DMS53 treated with DMSO at 0.1 percent for 48 hours (cell line): ENCODE measurements around the gene SCMH1.

Experiments
- DNase-seq: peaks from one replicate; lab custom pipeline; 2025; ENCODE audit not compliant: unreplicated experiment; lab: John Stamatoyannopoulos, UW

The SCMH1 gene

DNA sequence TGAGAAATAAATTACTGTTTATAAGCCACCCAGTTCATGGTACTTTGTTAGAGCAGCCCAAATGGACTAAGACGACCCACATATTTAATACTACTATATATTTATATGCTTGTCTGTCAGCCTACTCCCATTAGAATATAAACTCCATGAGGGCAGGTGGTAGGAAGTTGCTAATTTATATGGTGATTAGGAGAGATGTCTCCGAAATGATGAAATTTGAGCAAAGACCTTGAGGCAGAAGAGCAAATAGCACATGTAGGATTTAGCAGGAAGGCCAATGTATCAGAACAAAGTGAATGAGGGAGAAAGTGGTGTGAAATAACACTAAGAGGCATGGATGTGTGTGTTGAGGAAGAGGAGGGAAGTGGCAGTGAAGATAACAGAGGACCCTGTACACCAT lies 210.0 kb downstream of the SCMH1 start:
- DNase-seq: no peak

DNA sequence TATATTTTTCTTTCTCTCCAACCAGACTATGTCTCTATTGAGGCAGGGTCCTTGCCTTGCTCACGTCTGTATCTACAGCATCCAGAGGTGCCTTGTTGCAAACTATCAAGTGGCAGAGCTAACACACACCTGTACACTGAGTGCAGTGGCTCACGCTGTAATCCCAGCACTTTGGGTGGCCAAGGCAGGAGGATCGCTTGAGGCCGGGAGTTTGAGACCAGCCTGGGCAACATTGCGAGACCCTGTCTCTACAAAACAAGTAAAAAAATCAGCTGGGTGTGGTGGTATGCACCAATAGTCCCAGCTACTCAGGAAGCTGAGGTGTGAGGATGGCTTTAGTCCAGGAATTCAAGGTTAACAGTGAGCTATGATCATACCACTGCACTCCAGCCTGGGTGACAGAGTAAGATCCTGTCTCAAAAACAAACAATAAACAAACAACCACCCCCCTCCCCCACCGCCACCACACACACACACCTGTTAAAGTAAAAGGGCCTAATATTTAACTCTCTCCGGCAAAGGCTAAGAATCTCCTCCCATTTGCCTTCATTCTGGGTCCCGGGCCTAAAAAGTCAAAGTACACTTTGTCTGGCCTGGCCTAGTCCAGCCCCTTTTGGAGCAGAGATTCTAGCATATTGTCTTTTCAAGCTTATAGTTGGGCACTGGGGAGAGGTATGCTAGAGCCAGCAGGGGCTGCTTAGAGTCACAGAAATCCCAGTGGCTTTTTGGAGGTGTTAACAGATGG lies 211.1 kb downstream of the SCMH1 start:
- no peak for DNase-seq

DNA sequence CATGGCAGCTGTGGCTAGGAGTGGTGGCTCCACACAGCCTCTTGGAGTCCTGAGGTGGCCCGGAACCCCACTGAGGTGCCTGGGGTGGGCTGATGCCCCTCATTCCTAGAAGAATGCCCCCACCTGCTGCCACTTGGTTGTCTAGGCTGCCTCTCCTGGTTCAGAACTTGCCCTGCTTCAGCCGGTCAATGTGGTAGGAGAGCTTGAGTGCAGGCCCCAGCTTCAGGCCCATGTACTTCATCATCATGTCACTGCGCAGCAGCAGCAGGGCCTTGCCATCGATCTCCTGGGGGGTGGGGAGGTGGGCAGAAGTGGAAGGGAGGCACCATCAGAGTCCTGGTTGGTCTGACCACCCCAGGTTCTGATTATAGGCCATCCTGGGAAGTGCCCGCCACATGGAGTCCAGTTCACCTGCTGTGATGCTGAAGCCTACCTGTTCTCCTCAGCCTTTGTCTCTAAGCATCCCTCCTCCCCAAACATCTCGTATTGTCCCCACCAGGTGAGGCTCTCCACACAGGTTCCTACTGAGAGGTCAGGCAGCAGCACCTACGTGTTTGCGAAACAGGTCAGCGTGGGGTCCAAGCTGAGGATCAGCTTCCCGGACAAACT lies 214.0 kb downstream of the SCMH1 start:
- no peak for DNase-seq

DNA sequence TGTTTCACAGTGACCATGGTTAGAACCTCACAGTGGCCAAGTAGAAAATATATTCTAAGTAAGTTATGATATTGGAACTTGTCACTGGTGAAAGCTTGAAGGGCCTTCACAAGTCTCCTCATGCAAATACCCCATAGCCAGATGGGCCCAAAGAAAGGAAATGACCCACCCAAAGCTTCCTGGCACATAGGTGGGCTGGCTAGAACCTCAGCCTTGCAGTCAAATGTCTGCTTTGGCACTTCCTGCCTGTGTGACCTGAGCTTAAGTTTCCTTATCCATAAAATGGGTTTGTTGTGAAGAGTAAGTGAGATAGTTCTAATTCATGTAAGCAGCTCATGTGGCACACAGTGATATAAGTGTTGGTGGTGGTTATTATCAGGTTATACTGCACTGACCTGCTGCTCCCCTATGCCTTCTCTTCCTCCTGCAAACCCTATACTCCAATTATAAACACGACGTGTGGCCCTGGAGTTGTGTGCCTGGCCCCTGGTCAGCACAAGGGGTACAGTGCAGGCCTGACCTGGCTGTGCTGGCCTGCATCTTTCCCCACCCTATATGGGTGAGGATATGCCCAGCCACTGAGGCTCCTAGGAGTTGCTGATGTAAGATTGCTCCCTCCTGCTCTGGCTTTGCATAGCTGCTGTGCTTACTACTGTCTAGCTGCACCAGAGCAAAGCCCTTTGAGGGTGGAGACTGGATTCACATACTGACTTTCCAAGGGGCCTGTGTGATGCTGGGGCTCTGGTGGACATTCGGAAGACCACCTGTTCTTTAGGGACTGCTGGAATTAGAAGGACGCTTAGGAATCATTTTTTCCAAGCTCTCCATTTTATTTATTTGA lies 215.9 kb downstream of the SCMH1 start:
- no peak for DNase-seq

DNA sequence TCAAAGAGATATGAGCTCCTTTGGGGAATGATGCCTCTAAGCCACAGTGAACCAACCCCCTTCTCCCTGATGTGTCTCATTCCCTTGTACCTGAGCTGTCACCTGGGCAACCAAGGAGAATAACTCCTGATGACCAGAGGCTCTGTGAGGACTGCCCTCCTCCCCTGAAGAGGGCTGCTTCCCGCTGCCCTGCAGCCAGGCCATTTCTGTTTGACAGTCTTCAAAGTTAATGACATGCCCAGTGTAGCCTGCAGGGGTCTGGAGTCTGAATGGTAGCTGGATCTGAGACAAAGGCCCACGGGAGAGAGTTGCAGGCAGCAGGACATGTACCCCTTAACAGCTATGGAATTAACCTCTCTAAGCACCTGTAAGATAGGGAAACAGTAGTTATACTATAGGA lies 217.2 kb downstream of the SCMH1 start:
- DNase-seq: no peak

DNA sequence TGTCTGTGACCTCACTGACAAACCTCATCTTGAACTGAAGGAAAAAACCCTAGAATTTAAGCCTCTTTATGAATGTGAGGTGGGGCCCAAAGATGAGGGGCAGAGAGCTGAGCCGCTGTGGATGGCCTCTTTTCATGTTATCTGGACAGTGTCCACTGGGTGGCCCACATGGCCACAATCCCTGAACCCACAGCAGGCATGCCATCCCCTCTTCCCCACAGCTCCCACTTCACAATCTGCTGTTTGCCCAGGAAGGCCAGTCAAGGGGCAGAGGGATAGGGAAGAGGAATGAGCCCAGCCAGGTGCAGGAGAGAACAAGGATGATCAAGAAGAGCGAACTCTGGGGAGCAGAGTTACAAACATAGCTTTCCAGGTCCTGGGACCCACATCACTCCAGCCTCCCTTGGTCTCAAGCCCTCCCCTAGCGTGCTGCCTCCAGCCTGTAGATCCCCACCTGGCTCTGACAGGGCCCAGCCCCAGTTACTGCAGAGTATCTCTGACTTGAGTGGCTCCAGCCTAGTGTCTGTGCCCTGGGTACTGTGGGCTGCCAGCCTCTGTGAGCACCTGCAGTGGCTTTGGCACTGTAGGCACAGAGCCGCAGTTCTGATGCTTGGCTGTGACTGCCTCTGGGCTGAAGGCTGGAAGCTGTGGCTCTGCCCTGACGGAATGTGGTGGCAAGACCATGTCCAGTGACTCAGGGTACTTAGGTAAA lies 218.7 kb downstream of the SCMH1 start:
- no peak for DNase-seq

DNA sequence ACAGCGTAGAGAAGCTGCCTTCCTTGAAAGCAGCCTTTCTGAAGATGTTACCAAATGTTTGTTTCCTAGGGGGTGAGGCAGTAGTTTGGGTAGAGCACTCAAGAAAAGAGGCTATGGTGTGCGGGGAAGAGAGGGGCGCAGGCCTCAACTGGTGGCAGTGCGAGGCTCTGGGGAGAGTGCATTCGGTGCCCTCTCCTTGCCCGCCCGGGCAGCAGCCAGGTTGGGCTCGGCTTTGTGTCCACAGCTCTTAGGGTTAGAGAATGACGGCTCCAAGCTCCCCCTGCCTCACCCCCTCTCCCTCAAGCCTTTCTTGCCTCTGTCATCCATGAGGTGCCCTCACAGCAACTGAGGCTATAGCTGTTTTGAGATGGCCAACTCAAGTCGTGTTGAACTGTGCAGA lies 219.7 kb downstream of the SCMH1 start:
- DNase-seq: no peak

DNA sequence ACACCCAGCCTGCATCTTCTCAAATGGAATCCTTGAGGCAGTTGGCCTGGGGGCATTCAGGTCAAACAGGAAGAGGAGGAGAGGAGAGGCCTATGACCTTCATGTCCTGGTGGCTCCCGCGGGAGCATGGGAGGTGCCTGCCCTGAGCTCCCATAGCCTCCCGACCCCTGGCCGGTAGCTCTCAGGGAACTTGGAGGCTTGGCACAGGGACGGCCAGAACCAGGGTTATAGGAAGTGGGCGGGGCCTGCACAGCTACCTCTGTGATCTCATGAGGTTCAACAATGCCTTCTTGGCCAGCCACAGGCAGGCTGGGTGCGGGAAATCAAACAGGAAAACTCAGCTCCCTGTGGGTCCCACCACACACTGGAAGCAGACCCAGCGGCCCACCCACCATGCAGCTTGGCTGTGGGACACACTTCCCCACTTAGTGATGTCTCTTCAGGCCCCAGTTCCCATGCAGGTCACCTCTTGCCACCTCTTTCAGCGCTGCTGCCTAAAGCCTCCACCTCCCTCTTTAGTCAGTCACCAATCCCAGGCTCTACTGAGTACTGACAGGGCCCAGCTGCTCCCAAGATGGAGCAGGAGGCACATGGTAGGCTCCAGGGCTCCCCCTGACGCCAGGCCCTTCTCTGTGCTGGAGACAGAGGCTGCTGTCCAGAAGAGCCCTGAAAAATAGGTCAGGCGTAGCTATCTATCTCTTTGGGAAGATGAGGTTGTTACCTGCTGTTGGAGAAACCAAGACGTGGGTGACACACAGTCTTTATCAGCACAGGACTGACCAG lies 220.4 kb downstream of the SCMH1 start, which contains the start of gene SLFNL1:
TSS of gene SLFNL1 (minus strand) at position 200 of the 783 bp plus-strand sequence. CDS start 1,065 bp downstream, outside the sequence.
- no peak for DNase-seq

DNA sequence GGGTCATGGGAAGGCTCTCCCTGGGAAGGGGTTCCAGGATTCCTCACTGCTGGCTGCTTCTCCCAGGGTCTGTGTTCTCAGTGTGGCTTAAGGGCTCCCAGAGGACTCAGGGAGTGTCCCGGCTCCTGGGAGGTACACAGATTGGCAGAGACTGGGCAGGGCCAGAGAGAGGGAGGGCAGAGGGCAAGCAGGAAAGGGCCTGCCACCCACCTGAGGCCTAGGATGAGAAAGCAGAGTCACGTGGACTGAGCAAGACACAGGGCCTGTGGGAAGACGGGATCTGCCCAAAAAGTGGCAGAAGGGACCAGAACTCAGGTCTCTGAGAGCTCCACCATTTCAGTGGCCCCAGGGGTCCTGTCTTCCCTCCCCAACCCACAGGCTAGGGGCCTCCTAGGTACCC lies 221.5 kb downstream of the SCMH1 start:
- DNase-seq: no peak

DNA sequence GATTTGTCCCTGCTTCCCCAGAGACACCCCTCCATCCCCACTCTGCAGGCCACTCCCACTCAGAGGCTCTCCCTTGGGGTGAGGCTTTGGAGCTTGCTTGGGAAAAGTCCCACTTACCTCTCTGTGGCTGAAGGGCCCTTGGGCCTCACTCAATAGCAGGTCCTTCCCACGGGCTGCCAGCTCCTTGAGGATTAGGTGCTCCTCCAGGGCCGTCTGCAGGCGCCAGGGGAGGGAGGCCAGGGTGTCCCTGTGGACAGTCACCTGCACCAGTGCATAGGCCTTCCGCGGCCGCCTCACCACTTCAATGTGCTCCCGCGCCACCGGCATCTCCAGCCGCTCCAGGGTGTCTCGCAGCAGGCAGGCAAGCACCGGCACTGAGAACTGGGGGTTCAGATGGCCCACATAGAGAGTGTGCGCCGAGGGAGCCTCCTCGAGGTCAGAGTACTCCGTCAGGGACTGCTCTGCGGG lies 222.0 kb downstream of the SCMH1 start:
- no peak for DNase-seq

DNA sequence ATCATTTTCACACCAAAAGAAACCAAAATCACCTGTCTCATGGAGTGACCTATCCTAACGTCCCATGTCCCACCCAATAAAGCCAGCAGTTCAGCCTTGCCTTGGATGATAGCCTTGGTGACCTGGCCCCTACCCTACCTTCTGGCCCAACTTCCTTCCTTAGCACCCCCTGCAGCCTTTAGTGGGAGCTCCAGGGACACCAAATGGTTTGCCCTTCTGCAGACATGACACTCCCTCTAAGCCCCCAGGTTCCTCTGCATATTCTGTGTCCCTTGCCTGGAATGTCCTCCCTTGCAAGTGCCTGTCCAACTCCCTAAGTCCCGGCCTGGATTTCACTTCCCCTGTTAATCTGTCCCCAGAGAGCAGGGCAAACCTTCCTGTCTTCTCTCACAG lies 222.8 kb downstream of the SCMH1 start:
- DNase-seq: no peak

DNA sequence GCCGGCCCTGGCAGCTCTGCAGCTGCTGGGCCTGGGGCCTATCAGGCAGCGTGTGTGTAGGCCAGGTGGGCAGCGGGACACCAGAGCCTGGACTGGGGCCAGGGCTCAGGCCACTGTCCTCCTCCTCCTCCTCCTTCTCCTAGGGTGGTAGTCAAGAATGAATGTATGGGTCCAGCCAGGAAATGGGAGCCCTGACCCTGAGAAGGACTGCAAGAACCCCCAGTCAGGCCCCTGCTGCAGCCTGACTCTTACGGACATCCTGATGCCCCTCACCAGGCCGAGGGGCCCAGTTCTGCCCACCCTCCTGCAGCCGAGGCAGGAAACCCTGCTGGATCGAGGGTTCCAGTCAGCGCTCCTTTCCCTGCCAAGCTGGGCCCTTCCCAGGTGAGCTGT lies 224.1 kb downstream of the SCMH1 start:
- no peak for DNase-seq

DNA sequence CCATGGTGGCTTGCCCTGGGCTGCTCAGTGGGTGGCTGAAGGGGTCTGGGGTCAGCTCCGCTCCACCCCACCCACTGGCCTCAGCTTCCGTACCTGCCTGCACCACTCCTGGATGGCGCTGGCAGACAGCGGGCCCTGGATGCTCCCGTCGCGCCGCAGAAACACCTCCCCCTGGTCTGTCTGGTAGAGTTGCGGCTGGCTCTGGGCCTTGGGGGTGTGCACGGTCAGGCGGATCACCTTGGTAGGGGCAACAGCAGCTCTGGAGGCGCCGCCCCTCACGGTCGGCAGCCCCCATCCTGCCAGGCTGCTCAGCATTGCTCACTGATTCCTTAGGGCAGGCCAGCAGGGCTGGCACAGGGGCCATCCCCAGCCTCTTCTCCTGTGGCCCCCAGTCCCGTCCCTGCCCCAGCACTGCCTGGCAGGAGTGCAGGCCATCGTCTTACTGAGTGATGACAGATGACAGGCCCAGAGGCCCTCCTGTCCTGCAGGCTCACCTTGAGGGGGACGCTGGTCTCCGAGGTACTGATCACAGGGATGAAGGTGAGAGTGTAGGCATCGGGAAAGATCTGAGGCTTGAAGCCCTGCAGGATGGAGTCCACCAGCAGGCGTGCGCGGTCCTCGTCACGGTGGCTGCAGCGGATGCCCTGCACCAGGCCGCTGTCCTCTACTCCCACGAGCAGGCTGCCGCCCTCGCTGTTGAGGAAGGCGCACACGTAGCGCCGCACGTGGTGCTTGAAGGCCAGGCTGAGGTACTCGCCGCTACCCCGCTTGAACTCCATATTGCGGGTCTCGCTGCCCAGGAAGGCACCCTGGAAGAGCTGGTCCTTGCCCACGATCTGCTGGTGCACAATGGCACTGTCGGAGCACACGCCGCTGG lies 224.7 kb downstream of the SCMH1 start:
- DNase-seq: no peak

DNA sequence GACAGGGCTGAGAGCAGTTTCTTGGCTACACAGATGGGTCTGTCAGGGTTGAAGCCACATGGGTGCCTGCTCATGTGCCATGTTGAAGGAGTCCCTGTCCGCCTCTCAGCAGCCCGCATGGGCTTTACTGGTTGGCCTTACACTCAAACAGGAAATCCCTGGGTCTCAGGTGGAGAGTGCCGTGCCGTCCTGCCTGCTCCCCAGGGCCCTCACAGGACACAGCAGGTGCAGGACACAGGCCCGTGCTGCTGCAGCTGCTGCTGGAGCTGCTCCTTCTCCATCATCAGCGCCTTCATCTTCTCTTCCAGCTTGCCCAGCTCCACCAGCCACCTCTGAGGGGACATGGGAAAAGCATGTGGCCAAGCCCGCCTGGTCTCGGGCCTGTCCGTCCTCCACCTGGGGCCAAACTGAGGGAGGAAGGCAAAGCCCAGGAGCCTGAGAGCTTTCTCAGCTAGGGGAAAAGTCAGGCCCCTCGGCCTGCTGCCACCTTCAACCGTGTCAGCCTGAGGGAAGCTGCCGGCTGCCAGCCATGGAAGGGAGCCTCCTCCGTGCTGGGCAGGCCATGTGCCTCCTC lies 226.1 kb downstream of the SCMH1 start:
- no peak for DNase-seq

DNA sequence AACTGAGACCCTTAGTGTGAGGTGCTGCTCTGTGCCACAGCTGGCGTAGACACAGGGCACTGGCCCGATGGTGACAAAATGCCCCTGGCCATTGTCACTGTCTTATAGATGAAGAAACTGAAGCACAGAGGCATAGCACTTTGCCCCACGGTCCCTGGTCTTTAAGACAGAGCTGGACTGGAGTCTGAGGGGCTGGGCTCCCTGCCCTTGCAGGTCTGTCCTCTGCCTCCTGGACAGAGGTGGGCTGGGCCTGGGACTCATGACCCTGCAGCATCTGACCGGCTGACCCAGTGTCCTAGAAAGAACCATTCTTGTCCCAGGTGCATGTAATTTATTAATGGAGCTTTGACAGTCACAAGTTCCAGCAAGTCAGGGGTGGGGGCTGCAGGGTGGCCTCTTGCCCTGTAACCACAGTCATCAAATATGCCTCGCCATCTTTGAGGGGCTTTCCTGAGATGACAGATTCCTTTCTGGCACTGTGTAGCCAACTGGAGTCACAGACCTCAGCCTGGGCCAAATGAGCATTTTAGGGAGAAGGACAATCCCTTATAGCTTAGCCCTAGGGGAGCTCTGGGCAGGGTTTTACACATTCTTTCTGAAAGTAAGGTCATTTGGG lies 226.7 kb downstream of the SCMH1 start:
- DNase-seq: no peak

DNA sequence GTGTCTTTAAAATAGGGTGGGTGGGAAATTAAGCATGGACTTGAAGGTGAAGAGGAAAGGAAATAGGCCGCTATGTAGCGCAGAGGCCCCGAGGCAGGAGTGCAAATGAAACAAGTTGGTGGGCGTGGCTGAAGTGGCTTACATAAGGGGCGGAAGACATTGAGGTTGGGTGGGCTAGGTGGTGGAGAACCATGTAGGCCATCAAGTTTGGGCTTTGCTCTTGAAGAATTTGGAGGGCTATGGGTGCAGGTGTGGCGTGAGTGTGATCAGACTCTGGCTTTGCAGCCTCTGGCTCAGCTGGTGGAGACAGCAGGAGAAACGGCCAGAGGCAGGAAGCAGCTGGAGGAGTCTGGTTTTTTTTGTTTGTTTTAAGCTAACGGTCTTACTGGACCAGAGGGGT lies 227.2 kb downstream of the SCMH1 start:
- DNase-seq: no peak

DNA sequence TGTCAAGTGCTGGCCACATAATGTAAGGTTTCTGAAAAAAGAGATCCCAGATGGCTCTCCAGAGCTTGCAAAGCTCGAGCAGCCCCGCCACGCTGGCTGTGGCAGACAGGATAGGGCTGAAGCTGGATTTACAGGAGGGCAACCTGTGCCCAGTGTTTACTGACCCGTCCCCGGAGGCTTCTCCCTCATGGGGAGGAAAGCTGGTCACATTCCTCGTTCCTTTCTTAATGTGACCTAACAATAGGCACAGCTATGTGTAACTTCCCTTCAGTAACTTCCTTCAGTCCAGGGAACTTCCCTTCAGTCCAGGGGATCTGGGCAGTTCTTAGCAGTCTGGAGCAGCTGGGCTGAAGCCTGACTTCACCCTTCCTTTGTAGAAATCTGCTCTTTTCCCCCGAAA lies 228.3 kb downstream of the SCMH1 start:
- DNase-seq: no peak

DNA sequence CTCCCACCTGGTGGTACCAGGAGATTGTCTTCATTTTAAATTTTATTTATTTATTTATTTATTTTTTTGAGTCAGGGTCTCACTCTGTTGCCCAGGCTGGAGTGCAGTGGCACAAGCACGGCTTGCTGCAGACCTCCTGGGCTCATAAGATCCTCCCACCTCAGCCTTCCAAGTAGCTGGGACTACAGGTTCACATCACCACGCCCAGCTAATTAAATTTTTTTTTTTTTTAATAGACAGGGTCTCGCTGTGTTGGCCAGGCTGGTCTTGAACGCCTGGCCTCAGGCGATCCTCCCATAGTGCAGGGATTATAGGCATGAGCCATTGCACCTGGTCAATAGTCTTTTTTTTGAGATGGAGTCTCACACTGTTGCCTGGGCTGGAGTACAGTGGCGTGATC lies 229.1 kb downstream of the SCMH1 start:
- no peak for DNase-seq

DNA sequence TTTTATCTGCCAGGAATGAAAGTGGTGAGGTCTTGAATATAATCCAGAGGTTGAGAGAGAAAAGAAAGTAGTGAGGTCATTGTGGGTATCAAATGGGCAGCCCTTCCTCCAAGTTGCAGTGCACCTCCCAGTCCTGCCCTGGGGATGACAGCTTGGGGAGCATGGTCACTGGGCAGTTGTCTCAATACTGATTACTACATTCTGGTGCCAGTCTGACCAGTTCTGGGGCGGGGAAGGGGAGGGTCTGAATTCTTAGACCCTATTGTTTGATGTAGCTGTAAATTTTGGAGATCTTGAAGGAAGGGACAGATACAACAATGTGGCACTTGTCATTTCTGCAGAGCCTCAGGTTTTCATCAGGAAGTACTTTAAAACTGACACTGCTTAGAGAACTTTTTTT lies 231.8 kb downstream of the SCMH1 start:
- DNase-seq: no peak
